Measurements from ENCODE around the gene ANKRD63. TPM values are rescaled to one million over a fixed set of nuclear protein-coding genes. Genes with fewer than 3 reads are reported as not detected.

Gene ANKRD63
- total and polyA plus RNA-seq, 10 of the 15 experiments (the other 5 are each of a cell fraction or from before 2014, with no cell fraction given): not detected

DNA sequence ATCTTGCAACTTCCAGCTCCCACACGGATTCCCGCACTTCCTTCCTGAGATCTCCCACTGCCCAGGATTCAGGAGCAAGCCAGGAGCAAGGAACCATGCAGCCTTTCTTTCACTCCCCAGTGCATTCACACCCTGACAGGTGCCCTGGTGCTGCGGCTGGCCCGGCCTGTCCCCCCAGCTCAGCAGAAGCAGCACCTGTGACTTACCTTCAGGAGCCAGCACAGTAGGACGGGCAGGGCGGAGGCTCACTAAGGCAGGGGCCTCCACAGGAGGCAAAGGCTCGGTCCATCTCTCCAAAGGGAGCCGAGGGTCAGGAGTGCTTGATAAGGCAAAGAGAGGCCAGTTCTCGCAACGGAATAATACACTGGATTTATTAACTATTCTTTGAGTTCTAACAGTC, 4.8 kb downstream of the ANKRD63 start:
- POLR2A ChIA-PET: interaction anchor here (1.7 kb wide), 1 partner anchor 60 kb away, joined by 6 read pairs; no protein-coding TSS in a partner anchor
- no peak for ATAC-seq

DNA sequence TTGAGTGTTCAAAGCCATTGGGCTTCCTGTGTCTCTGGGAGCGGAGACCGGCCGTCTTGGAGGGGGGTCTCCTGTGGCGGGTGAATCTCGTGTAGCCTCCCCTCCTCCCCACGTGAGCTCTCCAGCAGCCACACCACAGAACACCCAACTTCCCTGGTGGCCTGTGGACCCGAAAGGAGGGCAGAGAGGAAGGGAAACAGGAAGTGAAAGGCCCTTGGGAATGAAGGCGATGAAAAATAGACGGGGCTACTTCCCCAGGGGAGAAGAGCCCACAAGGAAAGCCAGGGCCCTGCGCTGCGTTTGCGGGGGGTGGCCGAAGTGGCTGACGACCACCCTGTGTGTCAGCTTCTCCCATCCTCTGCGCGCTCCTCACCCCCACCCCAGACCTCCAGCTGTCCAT, 5.4 kb downstream of the ANKRD63 start:
- CTCF ChIA-PET: interaction anchor here (0.6 to 11.7 kb wide), 12 partner anchors 12 to 355 kb away, joined by 3 to 296 read pairs (median 18); partner anchors contain the start of genes CCDC9B and PLCB2
- no peak overlapping the region for H3K9ac ChIP-seq (ENCODE audit: control insufficient read depth, insufficient read depth, low read length)
- TF ChIP-seq, protein P1, sequence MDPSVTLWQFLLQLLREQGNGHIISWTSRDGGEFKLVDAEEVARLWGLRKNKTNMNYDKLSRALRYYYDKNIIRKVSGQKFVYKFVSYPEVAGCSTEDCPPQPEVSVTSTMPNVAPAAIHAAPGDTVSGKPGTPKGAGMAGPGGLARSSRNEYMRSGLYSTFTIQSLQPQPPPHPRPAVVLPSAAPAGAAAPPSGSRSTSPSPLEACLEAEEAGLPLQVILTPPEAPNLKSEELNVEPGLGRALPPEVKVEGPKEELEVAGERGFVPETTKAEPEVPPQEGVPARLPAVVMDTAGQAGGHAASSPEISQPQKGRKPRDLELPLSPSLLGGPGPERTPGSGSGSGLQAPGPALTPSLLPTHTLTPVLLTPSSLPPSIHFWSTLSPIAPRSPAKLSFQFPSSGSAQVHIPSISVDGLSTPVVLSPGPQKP (IDR thresholded peaks at IDR 0.05; ENCODE audit: low read depth, low read length): no peak
- TF ChIP-seq LARP7 (IDR thresholded peaks at IDR 0.05) (no peak), NR2C2 (IDR thresholded peaks at IDR 0.05; ENCODE audit: borderline replicate concordance, control insufficient read depth, insufficient read length, low read depth) (no peak), PAX8 (IDR thresholded peaks at IDR 0.05) (no peak), ATF7 (IDR thresholded peaks at IDR 0.05; ENCODE audit: low read depth) (no peak), KLF5 (IDR thresholded peaks at IDR 0.05; ENCODE audit: partially characterized antibody) (no peak), MEF2B (IDR thresholded peaks at IDR 0.05; ENCODE audit: partially characterized antibody, poor library complexity, severe bottlenecking) (peak; percentile 22), ZSCAN29 (IDR thresholded peaks at IDR 0.05) (no peak), ZZZ3 (IDR thresholded peaks at IDR 0.05; ENCODE audit: control insufficient read depth, insufficient read length, low read depth) (no peak)
- TF ChIP-seq, protein P2, sequence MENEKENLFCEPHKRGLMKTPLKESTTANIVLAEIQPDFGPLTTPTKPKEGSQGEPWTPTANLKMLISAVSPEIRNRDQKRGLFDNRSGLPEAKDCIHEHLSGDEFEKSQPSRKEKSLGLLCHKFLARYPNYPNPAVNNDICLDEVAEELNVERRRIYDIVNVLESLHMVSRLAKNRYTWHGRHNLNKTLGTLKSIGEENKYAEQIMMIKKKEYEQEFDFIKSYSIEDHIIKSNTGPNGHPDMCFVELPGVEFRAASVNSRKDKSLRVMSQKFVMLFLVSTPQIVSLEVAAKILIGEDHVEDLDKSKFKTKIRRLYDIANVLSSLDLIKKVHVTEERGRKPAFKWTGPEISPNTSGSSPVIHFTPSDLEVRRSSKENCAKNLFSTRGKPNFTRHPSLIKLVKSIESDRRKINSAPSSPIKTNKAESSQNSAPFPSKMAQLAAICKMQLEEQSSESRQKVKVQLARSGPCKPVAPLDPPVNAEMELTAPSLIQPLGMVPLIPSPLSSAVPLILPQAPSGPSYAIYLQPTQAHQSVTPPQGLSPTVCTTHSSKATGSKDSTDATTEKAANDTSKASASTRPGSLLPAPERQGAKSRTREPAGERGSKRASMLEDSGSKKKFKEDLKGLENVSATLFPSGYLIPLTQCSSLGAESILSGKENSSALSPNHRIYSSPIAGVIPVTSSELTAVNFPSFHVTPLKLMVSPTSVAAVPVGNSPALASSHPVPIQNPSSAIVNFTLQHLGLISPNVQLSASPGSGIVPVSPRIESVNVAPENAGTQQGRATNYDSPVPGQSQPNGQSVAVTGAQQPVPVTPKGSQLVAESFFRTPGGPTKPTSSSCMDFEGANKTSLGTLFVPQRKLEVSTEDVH (IDR thresholded peaks at IDR 0.05; ENCODE audit: low read depth, partially characterized antibody): no peak

More for the DNA sequence above, 4.8 kb downstream of the ANKRD63 start:
- H3K4me3 ChIP-seq: no peak overlapping the region
- BruUV-seq (replicated peaks): no TSS peak
- no peaks in the 10 kb centered on the region for H3K36me3 ChIP-seq (ENCODE audit: control insufficient read depth in 2 of 2, insufficient read depth in 2 of 2, low read length in 1 of 2)
- WGBS (ENCODE audit: insufficient coverage, insufficient replicate concordance, low lambda C conversion rate, missing lambda C conversion rate): 46% methylated on average over 10 of the region's 10 CpGs
- in situ Hi-C loops (cut with MboI) (loop anchor here (5.0 to 10.0 kb wide), 3 partner anchors 34 to 493 kb away; partner anchors contain the start of gene FSIP1), intact Hi-C loops (cut with micrococcal nuclease; ENCODE audit: unreplicated experiment) (loop anchor here (5.0 to 10.0 kb wide), 3 partner anchors 144 to 393 kb away; partner anchors contain the start of gene BMF)
- TF ChIP-seq EP300 (IDR thresholded peaks at IDR 0.05; ENCODE audit: borderline replicate concordance in 1 of 2, control insufficient read depth in 1 of 2, low read depth in 2 of 2, low read length in 2 of 2) (no peak), KLF5 (IDR thresholded peaks at IDR 0.05; ENCODE audit: partially characterized antibody) (no peak), ATF7 (IDR thresholded peaks at IDR 0.05; ENCODE audit: low read depth) (no peak), HCFC1 (IDR thresholded peaks at IDR 0.05; ENCODE audit: low read length) (no peak)
- no peak overlapping the region for H3K27ac ChIP-seq (ENCODE audit: control insufficient read depth, insufficient read depth)
- H3K27me3 ChIP-seq (replicated peaks in 1 of 2; ENCODE audit: control insufficient read depth in 2 of 2, insufficient read depth in 2 of 2, low read length in 1 of 2): peaks cover 2 to 12% of the 10 kb centered on the region in 2 experiments; a peak in 3 of 4 replicates
- no peaks in the 10 kb centered on the region for H3K79me2 ChIP-seq (ENCODE audit: control insufficient read depth, insufficient read depth, low read length)
- ChIA-PET RAD21 (ENCODE audit: unreplicated experiment) (interaction anchor here (1.2 to 5.7 kb wide), 5 partner anchors 32 to 233 kb away, joined by 3 to 93 read pairs (median 11); partner anchors contain the start of genes CCDC9B and PLCB2), CTCF (interaction anchor here (0.5 to 11.7 kb wide), 16 partner anchors 12 to 354 kb away, joined by 3 to 296 read pairs (median 10); partner anchors contain the start of genes CCDC9B and PLCB2), SMC1A (ENCODE audit: uncharacterized antibody, unreplicated experiment) (interaction anchor here (1.3 to 4.8 kb wide), 5 partner anchors 33 to 233 kb away, joined by 5 to 83 read pairs (median 26); partner anchors contain the start of gene PLCB2)
- no peaks in the 10 kb centered on the region; the same call in 1 of the 2 replicates for H4K20me1 ChIP-seq (ENCODE audit: control insufficient read depth, insufficient read depth)
- no peak overlapping the region for H3K4me2 ChIP-seq (ENCODE audit: control insufficient read depth, insufficient read depth)
- H3K9me3 ChIP-seq (replicated peaks; ENCODE audit: control insufficient read depth, insufficient read depth, low read length): no peaks in the 10 kb centered on the region
- H3K4me1 ChIP-seq (ENCODE audit: control insufficient read depth, insufficient read depth, low read length): peaks cover 11% of the 10 kb centered on the region
- FAIRE-seq: no peak
- H3K9ac ChIP-seq (ENCODE audit: control insufficient read depth, insufficient read depth, low read length): no peak overlapping the region
- no peak for DNase-seq (ENCODE audit: low read depth, low spot score)
- H2AFZ ChIP-seq (ENCODE audit: control insufficient read depth, low read depth, low read length): no peak overlapping the region

More for the DNA sequence above, 5.4 kb downstream of the ANKRD63 start:
- FAIRE-seq: no peak
- H3K27me3 ChIP-seq (replicated peaks in 1 of 2; ENCODE audit: control insufficient read depth in 2 of 2, insufficient read depth in 2 of 2, low read length in 1 of 2): peaks cover 1 to 9% of the 10 kb centered on the region in 2 experiments; a peak in 3 of 4 replicates
- H3K79me2 ChIP-seq (ENCODE audit: control insufficient read depth, insufficient read depth, low read length): no peaks in the 10 kb centered on the region
- no peak overlapping the region; the same call in 1 of the 2 replicates for H3K4me3 ChIP-seq
- no peak for ATAC-seq
- RAD21 ChIA-PET (ENCODE audit: unreplicated experiment): interaction anchor here (0.8 to 5.7 kb wide), 6 partner anchors 32 to 232 kb away, joined by 3 to 93 read pairs (median 9); partner anchors contain the start of genes CCDC9B and PLCB2
- DNase-seq (ENCODE audit: low read depth, low spot score): no peak
- H3K4me2 ChIP-seq (ENCODE audit: control insufficient read depth, insufficient read depth): 0 out of 2 replicates have a peak overlapping the region, but pooled peaks have one; percentile 1
- no TSS peak for BruUV-seq (replicated peaks)
- 14% methylated on average over 16 of the region's 16 CpGs for WGBS (ENCODE audit: insufficient coverage, insufficient replicate concordance, low lambda C conversion rate, missing lambda C conversion rate)
- no peak overlapping the region for H3K27ac ChIP-seq (ENCODE audit: control insufficient read depth, insufficient read depth)
- H3K36me3 ChIP-seq (ENCODE audit: control insufficient read depth in 2 of 2, insufficient read depth in 2 of 2, low read length in 1 of 2): no peaks in the 10 kb centered on the region
- H4K20me1 ChIP-seq (ENCODE audit: control insufficient read depth, insufficient read depth): no peaks in the 10 kb centered on the region; the same call in 1 of the 2 replicates
- intact Hi-C loops (cut with micrococcal nuclease; ENCODE audit: unreplicated experiment) (loop anchor here (5.0 to 10.0 kb wide), 3 partner anchors 145 to 393 kb away; partner anchors contain the start of gene BMF), in situ Hi-C loops (cut with MboI) (loop anchor here (5.0 to 10.0 kb wide), 3 partner anchors 35 to 493 kb away; partner anchors contain the start of gene FSIP1)
- SMC1A ChIA-PET (ENCODE audit: uncharacterized antibody, unreplicated experiment): interaction anchor here (1.0 to 4.8 kb wide), 5 partner anchors 12 to 232 kb away, joined by 3 to 83 read pairs (median 26); partner anchors contain the start of gene PLCB2
- no peaks in the 10 kb centered on the region for H3K9me3 ChIP-seq (replicated peaks; ENCODE audit: control insufficient read depth, insufficient read depth, low read length)
- H2AFZ ChIP-seq (ENCODE audit: control insufficient read depth, low read depth, low read length): no peak overlapping the region
- H3K4me1 ChIP-seq (ENCODE audit: control insufficient read depth, insufficient read depth, low read length): peaks cover 11% of the 10 kb centered on the region
- POLR2A ChIA-PET: no interaction called here

All from GM12878 (cell line).